LNCaP clone FGC (cell line): ENCODE measurements around the gene WFS1.

ENCODE experiments used
- DNase-seq: peaks from one replicate; pipeline ENCODE4 v3.0.0-alpha.2; 2011; ENCODE audit warnings: low read depth
- H3K4me3 ChIP-seq: 2 replicates; pipeline ENCODE4 v1.5.1; 2011; ENCODE audit warnings: mild to moderate bottlenecking, low read depth, low read length, control low read depth
- CTCF ChIP-seq: IDR thresholded peaks from 2 replicates; pipeline ENCODE4 v1.5.1; 2012; ENCODE audit warnings: mild to moderate bottlenecking; ENCODE audit not compliant: control insufficient read depth, insufficient read depth; ENCODE audit errors: extremely low read depth

The WFS1 gene

DNA sequence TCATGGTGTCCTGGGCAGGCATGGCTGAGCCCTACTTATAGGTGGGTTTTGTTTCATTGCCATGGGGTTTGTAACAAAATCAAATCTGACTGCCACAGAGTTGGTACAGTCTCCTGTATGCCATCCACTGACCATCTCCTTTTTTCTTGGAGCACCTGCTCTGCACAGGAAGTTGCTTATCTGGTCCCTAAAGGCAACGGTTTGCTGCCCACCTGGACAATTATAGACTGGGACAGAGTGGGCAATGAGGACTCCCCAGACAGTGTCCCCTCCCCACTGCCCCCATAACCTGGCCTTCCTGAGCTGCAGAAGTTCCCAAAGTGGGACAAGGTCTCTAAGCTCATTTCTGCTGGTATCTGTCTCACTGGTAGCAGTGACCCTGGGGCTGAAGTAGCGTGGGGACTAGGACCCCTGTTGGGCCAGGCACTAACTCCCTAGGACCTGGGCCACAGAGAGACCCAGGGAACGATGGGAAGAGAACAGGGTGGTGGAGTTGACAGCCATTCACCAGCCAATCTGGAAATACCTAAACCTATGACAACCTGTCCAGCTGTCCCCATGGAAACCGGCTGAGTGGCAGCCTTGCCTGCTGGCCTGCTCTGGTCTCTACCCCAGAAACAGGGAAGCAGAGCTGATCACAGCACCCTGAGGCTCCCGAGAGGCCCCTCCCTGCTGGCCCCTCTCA, 64.7 kb downstream of the WFS1 start:
- no peak for DNase-seq

DNA sequence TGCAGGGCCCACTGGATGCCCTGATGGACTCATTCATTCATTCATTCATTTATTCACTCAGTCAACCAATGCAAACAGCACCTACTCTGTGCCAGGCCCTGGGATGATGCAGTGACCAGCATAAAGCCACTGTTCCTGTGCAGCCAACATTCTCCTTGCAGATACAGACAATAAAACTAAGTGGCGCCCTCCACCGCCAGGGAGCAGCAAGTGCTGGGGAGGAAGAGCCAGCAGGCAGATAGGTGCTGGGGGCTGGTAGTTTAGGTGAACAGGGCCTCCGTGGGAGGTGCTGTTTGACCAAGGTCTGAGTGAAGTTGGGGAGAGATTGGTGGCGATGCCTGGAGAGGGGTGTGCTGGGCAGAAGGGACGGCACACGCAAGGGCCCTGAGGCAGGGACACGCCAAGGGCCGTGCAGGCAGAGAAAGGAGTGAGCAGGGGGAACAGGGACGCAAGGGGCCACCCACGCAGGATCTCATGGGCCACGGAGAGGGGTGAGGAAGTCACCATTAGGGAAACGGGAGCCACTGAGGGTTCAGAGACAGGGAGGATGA, 65.5 kb downstream of the WFS1 start:
- no peak for DNase-seq
- TF ChIP-seq CTCF = no peak
- no peak overlapping the region for H3K4me3 ChIP-seq

More for the DNA sequence above, 64.7 kb downstream of the WFS1 start:
- TF ChIP-seq CTCF = no peak
- no peak overlapping the region for H3K4me3 ChIP-seq

DNA sequence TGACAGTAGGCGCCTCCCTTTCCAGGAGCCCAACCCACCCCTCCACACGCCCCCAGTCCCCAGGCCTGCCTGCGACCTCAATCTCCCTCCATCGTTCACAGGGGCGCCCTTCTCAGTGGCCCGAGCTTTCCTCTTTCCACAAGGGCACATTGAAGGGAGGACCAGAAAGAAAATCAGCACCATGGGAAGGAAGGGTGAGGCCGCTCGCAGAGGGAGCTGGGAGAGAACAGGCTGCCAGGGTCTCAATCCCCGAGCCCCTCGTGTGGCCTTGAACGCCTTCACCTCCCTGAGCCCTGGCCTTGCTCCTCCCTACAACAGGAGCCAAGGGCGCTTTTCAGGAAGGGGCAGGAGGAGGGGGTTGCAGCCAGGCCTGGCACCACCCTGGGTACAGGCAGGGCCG, 66.5 kb downstream of the WFS1 start:
- TF ChIP-seq CTCF = no peak
- no peak for DNase-seq
- no peak overlapping the region for H3K4me3 ChIP-seq

DNA sequence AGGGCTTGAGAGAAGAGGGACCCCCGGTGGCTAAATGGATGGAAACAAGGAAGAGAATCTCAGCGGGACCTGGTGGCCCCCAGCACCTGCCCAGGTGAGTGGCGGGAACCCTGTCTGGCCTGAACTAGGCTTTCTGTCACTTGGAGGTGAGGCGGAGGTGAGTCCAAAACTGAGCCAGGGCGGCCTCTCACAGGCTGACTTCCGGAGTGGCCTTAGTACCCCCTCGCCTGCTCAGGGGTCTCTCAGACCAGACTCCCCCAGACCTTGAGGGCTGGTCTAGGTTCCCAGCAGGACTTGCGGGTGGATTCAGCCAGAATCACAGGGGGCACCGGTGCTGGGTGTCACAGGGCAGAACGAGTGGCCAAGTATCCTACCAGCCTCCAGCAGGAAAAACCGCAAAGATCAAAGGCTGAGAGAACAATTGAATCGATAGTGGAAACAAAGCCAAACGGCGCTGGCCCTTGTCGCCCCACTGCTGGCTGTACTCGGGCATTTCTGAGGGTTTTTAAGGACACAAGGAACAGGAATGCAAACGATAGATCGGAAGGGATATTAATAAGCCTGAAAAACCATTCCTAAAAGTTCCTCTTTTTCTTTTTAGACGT, 67.8 kb downstream of the WFS1 start:
- H3K4me3 ChIP-seq = no peak overlapping the region
- TF ChIP-seq CTCF = no peak
- DNase-seq = no peak

- no peak overlapping the region for H3K4me3 ChIP-seq
- no peak for DNase-seq
- no peak for TF ChIP-seq CTCF
These were observed 68.7 kb downstream of the WFS1 start for GRCh38 chr4:6338175-6338950.

GRCh38 chr4:6338951-6339817, 69.5 kb downstream of the WFS1 start:
- TF ChIP-seq CTCF = no peak
- DNase-seq = no peak
- no peak overlapping the region for H3K4me3 ChIP-seq
